Duodenal mucosa (tissue), 2 donors: ENCODE results near the gene KIF19.
A peak's percentile ranks its signal among the peaks of the same experiment; 100 is the strongest.

Source experiments
- H3K27ac ChIP-seq: one replicate; pipeline ENCODE4 v1.7.0; 2013; ENCODE audit warnings: low read depth, low read length
- H3K27me3 ChIP-seq, 2 donors: one replicate each; pipeline ENCODE4 v1.7.0; 2013; ENCODE audit warnings: low read length in 2 of 2, control low read depth in 1 of 2; ENCODE audit not compliant: insufficient read depth in 2 of 2, control insufficient read depth in 1 of 2
- H3K36me3 ChIP-seq, 2 donors: one replicate each; pipeline ENCODE4 v1.7.0; 2013; ENCODE audit warnings: low read length in 2 of 2, control low read depth in 1 of 2; ENCODE audit not compliant: insufficient read depth in 2 of 2, control insufficient read depth in 1 of 2
- H3K4me1 ChIP-seq, 2 donors: one replicate each; pipeline ENCODE4 v1.7.0; 2013; ENCODE audit warnings: low read length in 2 of 2, control low read depth in 1 of 2; ENCODE audit not compliant: insufficient read depth in 2 of 2, control insufficient read depth in 1 of 2
- H3K4me3 ChIP-seq, 2 donors: one replicate each; pipeline ENCODE4 v1.7.0; 2013; ENCODE audit warnings: low read length in 2 of 2, low read depth in 1 of 2
- H3K9ac ChIP-seq, 2 donors: one replicate each; pipeline ENCODE4 v1.7.0; 2013; ENCODE audit warnings: low read length in 2 of 2, low read depth in 1 of 2
- H3K9me3 ChIP-seq, 2 donors: one replicate each; pipeline ENCODE4 v1.7.0; 2013; ENCODE audit warnings: low read length in 2 of 2, control low read depth in 1 of 2; ENCODE audit not compliant: control insufficient read depth in 1 of 2

The KIF19 gene

GRCh38 chr17:74386386-74386785 lies 60.4 kb downstream of the KIF19 start:
- peaks cover 13 to 25% of the 10 kb centered on the region in 2 donors for H3K4me1 ChIP-seq
- no peak overlapping the region for H3K4me3 ChIP-seq
- no peaks in the 10 kb centered on the region for H3K36me3 ChIP-seq
- no peaks in the 10 kb centered on the region for H3K27me3 ChIP-seq
- H3K9ac ChIP-seq = peak overlapping the region; percentile 0 to 25
- no peaks in the 10 kb centered on the region for H3K9me3 ChIP-seq
- H3K27ac ChIP-seq = peak overlapping the region; percentile 70

DNA sequence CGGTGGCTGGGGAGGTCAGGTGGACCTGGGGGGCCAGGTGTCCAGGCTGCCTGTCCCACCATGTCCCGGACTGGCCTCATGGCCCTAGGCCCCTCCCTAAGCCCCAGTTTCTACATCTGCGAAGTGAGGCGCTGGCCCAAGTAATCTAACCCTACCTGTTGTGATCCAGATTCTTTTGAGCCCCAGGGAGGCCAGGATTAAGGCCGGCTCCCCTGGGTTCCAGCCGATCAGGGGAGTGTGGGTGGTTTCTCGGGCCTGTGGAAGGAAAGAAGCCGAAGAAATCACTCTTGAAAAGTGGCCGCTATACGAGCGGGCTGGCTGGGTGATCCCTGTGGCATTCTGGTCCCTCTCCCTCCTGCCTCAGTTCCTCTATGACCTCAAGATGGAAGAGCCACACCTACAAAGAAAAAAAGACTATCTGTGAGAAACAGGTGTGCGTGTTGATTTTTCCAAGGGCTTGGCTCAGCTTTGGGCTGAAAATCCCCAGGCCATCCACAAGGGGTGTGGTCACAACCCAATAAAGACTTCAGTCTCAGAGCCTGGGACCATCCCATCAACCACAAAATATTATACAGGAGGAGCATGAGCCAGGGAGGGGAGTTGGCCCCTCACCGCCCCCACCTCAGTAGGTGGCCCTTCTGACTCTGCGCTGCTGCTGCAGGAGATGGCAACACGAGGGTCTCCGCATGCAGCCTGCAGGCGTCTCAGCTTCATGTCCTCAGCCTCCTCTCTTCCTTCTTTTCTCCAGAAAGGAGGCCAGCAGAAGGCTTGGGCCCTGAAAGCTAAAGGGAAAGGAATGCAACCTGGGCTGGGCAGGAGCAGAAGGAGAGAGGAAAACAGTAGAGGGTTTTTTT lies 61.6 kb downstream of the KIF19 start:
- peak overlapping the region in 1 of 2 donors; percentile 42 for H3K9ac ChIP-seq
- peaks cover 13 to 22% of the 10 kb centered on the region in 2 donors for H3K4me1 ChIP-seq
- H3K27me3 ChIP-seq = no peaks in the 10 kb centered on the region
- no peak overlapping the region for H3K4me3 ChIP-seq
- no peaks in the 10 kb centered on the region for H3K36me3 ChIP-seq
- no peaks in the 10 kb centered on the region for H3K9me3 ChIP-seq
- H3K27ac ChIP-seq = no peak overlapping the region

DNA sequence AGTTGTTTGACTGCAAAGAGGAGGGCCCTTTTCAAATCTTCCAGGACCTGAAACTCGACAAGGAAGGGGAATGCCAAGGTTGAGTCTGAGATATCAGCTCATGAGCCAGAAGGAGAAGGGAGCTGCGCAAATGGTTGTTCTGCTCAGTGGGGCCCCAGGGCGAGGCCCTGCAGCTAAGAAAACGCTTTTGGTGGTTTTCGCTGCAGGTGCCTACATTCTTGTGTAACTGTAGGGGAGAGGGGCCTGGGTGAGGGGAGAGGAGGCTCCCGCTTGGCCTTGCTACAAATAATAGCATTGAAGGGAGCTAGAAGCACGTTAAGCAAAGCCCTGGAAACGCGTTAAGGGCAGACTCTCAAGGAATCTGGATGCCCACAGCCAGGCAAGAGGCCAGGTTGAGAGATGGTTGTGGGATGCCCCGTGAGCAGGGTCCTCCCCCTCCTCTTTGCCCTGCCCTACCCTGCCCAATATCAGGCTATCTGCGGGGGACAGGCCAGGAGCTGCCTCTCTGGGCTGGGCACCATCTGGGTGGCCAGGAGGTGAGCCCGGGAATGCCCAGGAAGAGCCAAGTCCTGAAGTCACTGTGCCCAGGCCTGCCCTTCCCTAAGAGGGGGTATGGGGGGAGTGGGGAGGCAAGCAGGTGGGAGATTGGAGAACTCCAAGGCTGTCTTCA lies 63.2 kb downstream of the KIF19 start:
- Histone ChIP-seq H3K9me3 (no peaks in the 10 kb centered on the region), H3K27me3 (no peaks in the 10 kb centered on the region), H3K9ac (no peak overlapping the region), H3K27ac (no peak overlapping the region), H3K36me3 (no peaks in the 10 kb centered on the region), H3K4me3 (no peak overlapping the region), H3K4me1 (peaks cover 13 to 22% of the 10 kb centered on the region in 2 donors)

DNA sequence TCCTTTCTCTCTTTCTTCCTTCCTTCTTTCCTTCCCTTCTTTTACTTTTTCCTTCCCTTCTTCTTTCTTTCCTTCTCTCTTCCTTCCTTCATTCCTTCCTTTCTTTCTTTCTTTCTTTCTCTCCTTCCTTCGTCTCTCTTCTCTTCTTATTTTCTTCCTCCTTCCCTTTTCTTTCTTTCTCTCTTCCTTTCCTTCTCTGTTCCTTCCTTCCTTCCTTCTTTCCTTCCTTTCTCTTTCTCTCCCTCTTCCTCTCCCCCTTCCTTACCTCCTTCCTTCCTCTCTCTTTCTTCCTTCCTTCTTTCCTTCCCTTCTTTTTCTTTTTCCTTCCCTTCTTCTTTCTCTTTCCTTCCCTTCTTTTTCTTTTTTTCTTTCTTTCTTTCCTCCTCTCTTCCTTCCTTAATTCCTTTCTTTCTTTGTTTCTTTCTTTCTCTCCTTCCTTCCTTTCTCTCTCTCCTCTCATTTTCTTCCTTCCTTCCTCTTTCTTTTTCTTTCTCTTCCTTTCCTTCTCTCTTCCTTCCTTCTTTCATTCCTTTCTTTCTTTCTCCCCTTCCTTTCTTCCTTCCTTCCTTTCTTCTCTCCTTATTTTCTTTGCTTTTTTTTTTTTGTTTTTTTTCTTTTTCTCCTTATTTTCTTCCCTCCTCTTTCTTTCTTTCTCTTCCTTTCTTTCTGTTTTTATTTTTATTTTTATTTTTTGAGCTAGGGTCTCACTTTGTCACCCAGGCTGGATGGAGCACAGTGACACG lies 64.1 kb downstream of the KIF19 start:
- H3K4me1 ChIP-seq = peaks cover 19 to 28% of the 10 kb centered on the region in 2 donors
- no peaks in the 10 kb centered on the region for H3K36me3 ChIP-seq
- H3K27ac ChIP-seq = no peak overlapping the region
- H3K4me3 ChIP-seq = no peak overlapping the region
- no peak overlapping the region for H3K9ac ChIP-seq
- no peaks in the 10 kb centered on the region for H3K9me3 ChIP-seq
- H3K27me3 ChIP-seq = no peaks in the 10 kb centered on the region

DNA sequence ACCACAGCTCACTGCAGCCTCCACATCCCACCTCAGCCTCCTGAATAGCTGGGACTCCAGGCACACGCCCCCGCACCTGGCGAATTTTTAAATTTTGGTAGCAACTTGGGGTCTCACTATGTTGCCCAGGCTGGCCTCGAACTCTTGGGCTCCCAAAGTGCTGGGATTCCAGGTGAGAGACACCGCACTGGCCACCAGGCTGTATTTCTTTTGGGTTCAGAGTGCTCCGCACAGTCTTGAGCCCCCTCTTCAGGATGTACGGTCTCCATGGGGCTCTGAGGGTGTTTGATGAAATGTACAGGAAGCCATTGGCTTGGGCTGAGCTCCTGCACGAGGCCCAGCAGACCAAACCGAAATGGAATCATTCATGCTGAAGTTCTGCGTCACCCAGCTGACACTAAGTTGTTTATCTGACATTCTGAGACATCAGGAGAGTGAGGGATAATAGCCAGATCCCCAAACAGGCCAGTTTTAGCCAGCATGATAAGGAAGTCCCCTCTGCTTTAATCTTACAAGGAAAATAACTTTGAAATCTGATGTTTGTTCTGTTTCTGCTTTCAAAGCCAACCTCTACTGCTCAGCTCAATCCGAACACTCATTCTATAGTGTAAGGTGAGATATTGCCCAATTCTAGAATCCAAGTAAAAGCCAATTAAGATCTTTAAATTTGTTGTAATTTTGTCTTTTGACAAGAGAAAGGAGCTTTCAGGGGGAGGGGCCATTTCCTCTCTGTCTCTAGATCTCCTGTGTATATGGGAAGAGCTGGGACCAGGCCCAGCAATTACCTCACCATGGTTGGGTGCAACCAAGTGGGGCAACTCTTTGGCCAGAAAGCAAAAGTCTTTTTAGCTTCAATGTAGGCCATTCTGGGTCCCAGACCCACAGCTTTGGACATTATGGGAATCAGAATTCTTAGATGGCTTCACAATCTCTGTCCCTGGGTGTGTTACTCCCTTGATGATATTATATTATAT lies 64.9 kb downstream of the KIF19 start:
- no peak overlapping the region for H3K4me3 ChIP-seq
- no peaks in the 10 kb centered on the region for H3K9me3 ChIP-seq
- peaks cover 24 to 31% of the 10 kb centered on the region in 2 donors for H3K4me1 ChIP-seq

GRCh38 chr17:74391771-74392170 lies 65.7 kb downstream of the KIF19 start:
- H3K9ac ChIP-seq = no peak overlapping the region
- H3K27me3 ChIP-seq = no peaks in the 10 kb centered on the region
- no peaks in the 10 kb centered on the region for H3K9me3 ChIP-seq
- H3K27ac ChIP-seq = no peak overlapping the region
- peaks cover 16 to 24% of the 10 kb centered on the region in 2 donors for H3K4me1 ChIP-seq
- no peak overlapping the region for H3K4me3 ChIP-seq
- H3K36me3 ChIP-seq = no peaks in the 10 kb centered on the region

More for the DNA sequence above, 64.9 kb downstream of the KIF19 start:
- Histone ChIP-seq H3K9ac (no peak overlapping the region), H3K27ac (no peak overlapping the region), H3K36me3 (no peaks in the 10 kb centered on the region), H3K27me3 (no peaks in the 10 kb centered on the region)

DNA sequence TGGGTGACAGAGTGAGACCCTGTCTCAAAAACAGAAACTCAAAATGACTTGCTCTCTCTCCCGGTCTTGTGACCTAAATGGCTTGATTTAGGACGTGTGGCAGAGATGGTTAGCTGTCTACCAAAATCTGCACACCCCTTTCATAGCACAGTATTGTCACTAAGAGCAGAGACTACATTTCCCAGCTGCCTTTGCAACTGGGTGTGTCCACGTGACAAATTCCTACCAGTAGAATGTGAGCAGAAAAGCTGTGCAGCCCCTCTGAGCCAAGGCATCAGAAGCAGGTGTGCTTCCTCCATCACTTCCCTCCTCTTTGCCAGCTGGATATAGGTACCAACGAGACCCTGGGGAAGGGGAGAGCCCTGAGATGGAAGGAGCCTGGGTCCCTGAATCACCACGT lies 66.8 kb downstream of the KIF19 start:
- Histone ChIP-seq H3K4me1 (peaks cover 11 to 13% of the 10 kb centered on the region in 2 donors), H3K27ac (no peak overlapping the region), H3K36me3 (no peaks in the 10 kb centered on the region), H3K27me3 (no peaks in the 10 kb centered on the region), H3K9me3 (no peaks in the 10 kb centered on the region), H3K4me3 (no peak overlapping the region), H3K9ac (no peak overlapping the region)

GRCh38 chr17:74393346-74393942 lies 67.4 kb downstream of the KIF19 start:
- Histone ChIP-seq H3K27ac (no peak overlapping the region), H3K9ac (no peak overlapping the region), H3K36me3 (no peaks in the 10 kb centered on the region), H3K4me1 (peaks cover 11% of the 10 kb centered on the region in 2 donors), H3K27me3 (no peaks in the 10 kb centered on the region), H3K9me3 (no peaks in the 10 kb centered on the region), H3K4me3 (no peak overlapping the region)

DNA sequence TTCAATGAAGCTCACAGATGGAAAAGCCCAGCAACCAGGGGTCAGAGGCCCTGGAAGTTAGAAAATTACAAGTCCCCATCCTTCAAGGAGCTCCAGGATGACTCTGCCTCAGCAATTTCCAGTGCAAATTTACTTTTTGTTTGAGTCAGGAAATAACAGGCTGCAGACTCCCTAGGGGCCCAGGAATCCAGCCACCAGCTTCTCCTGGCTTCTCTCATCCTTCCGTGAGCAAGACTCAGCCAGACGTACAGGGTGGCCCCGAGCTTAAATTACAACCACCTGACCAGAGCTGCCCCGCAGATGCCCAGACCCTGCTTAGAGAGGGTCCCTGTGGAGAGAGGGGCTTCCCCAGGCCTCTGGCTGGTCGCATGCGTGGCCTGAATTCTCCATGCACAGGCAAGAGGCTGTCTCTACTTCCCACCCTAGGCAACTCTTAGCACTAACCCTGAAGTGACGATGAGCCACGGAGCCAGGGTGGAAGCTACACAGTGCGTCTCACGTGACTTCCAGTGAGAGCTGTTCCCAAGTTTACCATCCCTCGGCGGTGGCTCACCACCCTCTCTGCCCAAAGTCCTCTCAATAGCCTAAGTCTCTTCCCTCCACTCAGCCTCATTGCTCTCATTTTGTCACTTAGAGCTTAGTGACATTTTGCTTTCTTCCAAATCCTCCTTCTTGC lies 68.4 kb downstream of the KIF19 start:
- peaks cover 11% of the 10 kb centered on the region in 2 donors for H3K4me1 ChIP-seq
- H3K4me3 ChIP-seq = no peak overlapping the region
- H3K27me3 ChIP-seq = no peaks in the 10 kb centered on the region
- no peak overlapping the region for H3K27ac ChIP-seq
- no peaks in the 10 kb centered on the region for H3K36me3 ChIP-seq
- H3K9ac ChIP-seq = no peak overlapping the region
- no peaks in the 10 kb centered on the region for H3K9me3 ChIP-seq
